Activated CD4-positive, alpha-beta T cell treated with anti-CD3 and anti-CD28 coated beads, Interleukin-2, amount 50 U/mL, for 4 hours (primary cell): ENCODE data around the gene MRGPRG.
"Not testable (repeated sequence)": the region's sequence is repeated elsewhere in the genome, so short reads cannot be mapped to it uniquely, and the experiment has no call there.

ENCODE experiments used
- DNase-seq, 2 experiments: peaks; one replicate each; pipeline ENCODE4 v3.0.0-alpha.2; 2020

The MRGPRG gene, protein sequence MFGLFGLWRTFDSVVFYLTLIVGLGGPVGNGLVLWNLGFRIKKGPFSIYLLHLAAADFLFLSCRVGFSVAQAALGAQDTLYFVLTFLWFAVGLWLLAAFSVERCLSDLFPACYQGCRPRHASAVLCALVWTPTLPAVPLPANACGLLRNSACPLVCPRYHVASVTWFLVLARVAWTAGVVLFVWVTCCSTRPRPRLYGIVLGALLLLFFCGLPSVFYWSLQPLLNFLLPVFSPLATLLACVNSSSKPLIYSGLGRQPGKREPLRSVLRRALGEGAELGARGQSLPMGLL

DNA sequence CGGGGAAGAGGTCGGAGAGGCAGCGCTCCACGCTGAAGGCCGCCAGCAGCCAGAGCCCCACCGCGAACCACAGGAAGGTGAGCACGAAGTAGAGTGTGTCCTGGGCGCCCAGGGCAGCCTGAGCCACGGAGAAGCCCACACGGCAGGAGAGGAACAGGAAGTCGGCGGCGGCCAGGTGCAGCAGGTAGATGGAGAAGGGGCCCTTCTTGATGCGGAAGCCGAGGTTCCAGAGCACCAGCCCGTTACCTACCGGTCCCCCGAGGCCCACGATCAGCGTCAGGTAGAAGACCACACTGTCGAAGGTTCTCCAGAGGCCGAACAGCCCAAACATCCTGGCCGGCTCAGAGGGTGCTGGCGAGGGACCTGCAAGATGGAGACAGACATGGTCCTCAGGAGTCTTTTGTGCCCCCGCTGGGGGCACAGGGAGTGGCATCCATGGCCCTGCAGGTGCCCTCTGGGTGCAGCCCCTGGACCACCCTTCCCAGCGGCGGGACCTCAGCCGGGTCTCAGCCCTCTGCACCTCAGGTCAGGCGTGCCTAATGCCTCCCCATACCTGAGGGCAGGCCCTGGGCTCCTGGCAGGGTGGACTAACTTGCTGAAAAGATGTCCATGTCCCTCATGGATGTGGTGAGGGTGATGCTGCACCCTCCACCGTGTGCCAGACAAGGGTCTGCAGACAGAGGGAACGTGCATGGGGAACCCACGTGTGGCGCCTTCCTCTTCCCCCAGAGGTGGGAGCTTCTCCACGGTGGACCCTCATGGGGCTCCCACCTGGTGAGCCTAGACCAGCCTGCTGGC is at the start of gene MRGPRG:
TSS of gene MRGPRG (minus strand) at position 331 of the 798 bp plus-strand sequence. CDS start at position 331, 0 bp downstream.
- DNase-seq, result no peak

DNA sequence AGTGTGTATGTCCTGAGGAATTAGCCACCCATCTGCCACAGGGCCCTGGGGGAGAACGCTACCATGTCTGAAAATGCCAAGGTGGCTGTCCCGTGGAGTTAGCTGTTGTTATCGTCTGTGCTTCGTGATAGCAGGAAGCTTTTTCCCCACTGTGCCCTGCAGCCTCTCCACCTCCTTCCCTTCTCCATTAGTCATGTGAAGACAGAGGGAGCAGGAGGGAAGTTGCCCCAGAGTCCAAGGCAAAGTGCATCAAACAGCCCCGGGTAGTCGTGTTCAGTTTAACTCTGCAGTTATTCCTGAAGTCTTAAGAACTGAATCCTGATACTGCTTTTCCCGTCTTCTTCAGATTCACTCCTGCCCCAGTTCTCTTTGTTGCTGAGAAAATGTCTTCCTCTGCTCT is 43.9 kb upstream of the MRGPRG start:
- DNase-seq, result not testable (repeated sequence)

- DNase-seq, result not testable (repeated sequence)
Measured at GRCh38 chr11:3261831-3262230, 43.2 kb upstream of the MRGPRG start.

- not testable (repeated sequence) for DNase-seq
Measured at GRCh38 chr11:3257509-3257908, 38.9 kb upstream of the MRGPRG start.

- DNase-seq, result not testable (repeated sequence)
Measured at GRCh38 chr11:3255241-3255640, 36.6 kb upstream of the MRGPRG start.

GRCh38 chr11:3254773-3255172 is 36.2 kb upstream of the MRGPRG start:
- not testable (repeated sequence) for DNase-seq

- no peak for DNase-seq
Measured at GRCh38 chr11:3245071-3245470, 26.5 kb upstream of the MRGPRG start.

- no peak for DNase-seq
Measured at GRCh38 chr11:3243880-3244279, 25.3 kb upstream of the MRGPRG start.

DNA sequence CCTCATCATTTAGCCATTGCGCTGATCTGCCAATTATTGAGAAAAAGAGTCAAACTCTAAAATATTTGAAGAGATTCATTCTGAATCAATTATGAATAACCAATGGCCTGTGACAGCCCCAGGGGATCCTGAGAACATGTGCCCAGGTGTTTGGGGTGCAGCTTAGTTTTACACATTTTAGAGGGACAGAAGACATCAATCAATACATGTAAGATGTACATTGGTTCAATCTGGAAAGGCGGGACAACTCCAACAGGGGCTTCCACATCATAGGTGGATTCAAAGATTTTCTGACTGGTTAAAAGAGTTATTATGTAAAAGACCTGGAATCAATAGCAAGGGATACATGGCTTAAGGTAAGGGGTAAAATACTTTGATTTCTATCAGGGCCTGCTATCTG is 18.5 kb upstream of the MRGPRG start:
- DNase-seq, result no peak

GRCh38 chr11:3234846-3235245 is 16.2 kb upstream of the MRGPRG start:
- DNase-seq, result no peak

- DNase-seq, result no peak
Measured at GRCh38 chr11:3232956-3233355, 14.3 kb upstream of the MRGPRG start.

- DNase-seq, result no peak
Measured at GRCh38 chr11:3231851-3232744, 13.5 kb upstream of the MRGPRG start, which contains the start of gene MRGPRE. MRGPRE (minus strand) TSS chr11:3232417; CDS start chr11:3228799, 3,618 bp downstream.

DNA sequence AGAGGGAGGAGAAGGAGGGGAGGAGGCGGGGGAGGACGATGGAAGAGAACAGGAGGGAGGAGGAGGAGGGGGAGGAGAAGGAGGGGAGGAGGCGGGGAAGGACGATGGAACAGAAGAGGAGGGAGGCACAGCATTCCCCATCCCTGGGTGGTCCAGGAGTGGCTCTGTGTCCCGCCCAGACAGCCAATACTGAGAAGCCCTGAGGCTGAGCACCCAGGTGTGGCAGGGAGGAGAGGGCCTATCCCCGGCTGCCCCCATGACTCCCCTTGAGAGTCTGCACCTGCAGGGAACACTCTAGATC is 12.9 kb upstream of the MRGPRG start:
- DNase-seq, result no peak

DNA sequence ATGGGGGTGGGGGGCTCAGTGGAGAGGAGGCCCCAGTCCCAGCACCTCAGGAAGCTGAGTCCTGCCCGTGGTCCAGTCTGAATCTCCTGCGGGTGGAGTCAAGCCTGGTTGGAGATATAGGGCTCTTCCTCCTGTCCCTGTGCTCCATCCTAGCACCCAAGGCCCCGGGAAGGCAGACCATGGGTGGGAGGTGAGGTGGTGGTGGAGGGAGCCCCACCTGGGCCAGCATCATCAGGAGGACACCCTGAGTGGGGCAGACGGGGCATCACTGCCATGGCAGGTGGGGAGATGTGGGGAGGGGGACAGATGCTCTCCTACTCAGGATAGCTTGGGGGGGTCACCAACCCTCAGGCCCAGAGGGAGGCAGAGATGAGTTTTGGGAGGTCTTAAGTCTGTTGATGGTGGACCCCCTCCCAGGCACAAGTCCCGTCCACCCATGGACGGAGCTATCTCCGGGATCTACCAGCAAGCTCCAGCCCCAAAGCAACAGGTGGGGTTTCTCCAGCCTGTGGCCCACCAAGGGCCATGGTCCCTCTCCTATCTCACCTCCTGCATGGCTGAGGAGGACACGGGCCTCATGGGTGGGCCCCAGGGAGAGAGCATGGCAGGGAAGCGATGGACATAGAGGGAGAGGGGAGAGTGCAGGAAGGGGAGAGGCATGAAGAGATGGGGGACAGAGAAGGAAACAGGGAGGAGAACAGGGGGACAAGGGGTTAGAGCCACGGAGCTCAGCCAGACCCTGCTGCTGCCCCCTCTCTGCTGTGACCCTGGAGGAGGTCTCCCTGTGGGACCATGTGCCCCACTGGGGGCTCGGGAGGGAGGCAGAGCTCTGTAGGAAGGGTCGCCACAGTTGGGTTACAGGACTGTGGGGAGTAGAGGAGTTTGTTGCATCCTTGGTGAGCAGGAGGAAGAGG is 12.3 kb upstream of the MRGPRG start:
- no peak for DNase-seq

- no peak for DNase-seq
Measured at GRCh38 chr11:3229673-3230630, 11.3 kb upstream of the MRGPRG start.

GRCh38 chr11:3228445-3228829 is 9.8 kb upstream of the MRGPRG start:
- no peak for DNase-seq

GRCh38 chr11:3227568-3228444 is 9.2 kb upstream of the MRGPRG start:
- DNase-seq, result no peak

DNA sequence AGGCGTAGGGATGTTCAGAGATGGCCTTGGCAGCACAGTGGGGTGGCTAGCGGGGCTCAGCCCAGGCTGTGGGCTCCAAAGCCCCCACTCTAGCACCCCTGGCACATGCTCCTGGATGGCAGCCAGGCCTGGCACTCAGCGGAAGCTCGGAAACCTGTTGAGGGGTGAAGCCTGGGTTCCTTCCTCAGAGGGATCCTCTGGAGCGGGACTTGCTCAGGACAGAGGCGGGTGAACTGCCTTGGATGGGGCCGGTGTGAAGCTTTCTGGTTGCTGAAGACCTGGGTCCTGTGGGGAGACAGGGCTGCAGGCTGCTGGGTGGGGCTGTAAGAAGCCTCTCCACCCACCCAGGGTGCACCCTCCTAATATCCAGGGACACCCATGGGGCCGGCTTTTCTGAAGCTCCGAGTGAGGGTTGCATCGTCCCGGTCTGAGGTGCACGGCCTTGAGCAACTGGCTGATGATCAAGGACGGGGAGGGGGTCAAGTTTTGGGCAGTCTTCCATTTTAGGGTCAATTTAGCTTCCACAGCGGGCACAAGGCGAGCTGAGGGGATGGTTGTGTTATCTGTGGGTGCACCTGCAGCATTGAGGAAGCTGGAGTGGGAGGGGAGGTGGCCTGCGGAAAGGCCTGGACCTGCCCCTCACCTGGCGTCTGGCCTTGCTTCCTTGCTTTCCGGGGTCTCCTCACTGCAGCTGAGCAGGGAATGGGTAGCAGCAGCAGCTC is 8.4 kb upstream of the MRGPRG start:
- no peak for DNase-seq
